ENCODE measurements around the gene FAM156A. TPM values are rescaled to one million over a fixed set of nuclear protein-coding genes. Genes with fewer than 3 reads are reported as not detected.
"Not testable (repeated sequence)": the region's sequence is repeated elsewhere in the genome, so short reads cannot be mapped to it uniquely, and the experiment has no call there.

FAM156A gene
- total RNA-seq (2014; rRNA removed; shearing (Covaris generic)) = 9.0 and 17.0 TPM in 2 replicates

- not testable (repeated sequence) for DNase-seq (ENCODE audit: low read depth)
Measured at GRCh38 chrX:52958113-52958959, at the start of gene FAM156A. Gene FAM156A (minus strand): TSS chrX:52958518. CDS start chrX:52948588, 9,930 bp downstream.

DNA sequence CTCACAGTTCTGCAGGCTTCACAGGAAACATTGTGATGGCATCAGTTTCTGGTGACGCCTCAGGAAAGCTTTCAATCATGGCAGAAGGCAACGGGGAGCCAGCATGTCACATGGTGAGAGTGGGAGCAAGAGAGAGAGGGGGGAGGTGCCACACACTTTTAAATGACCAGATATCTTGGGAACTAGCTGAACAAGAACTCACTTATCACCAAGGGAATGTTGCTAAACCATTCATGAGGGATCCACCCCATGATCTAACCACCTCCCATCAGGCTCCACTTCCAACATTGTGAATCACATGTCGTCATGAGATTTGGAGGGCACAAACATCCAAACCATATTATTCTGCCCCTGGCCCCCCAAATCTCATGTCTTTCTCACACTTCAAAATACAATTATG is 47.0 kb upstream of the FAM156A start:
- DNase-seq (ENCODE audit: low read depth) = no peak

- no peak for DNase-seq (ENCODE audit: low read depth)
Measured at GRCh38 chrX:53004811-53005210, 46.5 kb upstream of the FAM156A start.

DNA sequence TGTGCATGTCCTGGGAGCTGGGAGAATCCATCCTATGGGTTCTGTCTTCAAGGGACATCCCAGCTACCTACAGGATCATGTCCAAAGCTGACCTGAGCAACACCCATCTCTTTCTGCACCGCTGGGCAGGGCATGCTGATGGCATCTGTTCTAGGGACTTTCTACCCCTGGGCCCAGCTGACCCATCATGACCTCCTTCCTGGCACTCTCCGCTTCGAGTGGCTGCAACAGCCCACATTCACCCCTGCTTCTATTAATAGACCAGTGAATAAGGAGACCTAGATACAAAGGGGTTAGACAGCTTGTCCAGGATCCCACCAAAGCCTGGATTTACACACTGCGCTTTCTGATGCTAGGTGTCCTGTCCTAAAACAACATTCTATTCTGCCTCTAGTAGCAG is 45.7 kb upstream of the FAM156A start:
- no peak for DNase-seq (ENCODE audit: low read depth)

- DNase-seq (ENCODE audit: low read depth) = no peak
Measured at GRCh38 chrX:53003111-53003510, 44.8 kb upstream of the FAM156A start.

GRCh38 chrX:53001958-53002357 is 43.6 kb upstream of the FAM156A start:
- no peak for DNase-seq (ENCODE audit: low read depth)

- DNase-seq (ENCODE audit: low read depth) = no peak
Measured at GRCh38 chrX:53000447-53001135, 42.3 kb upstream of the FAM156A start.

GRCh38 chrX:52995987-52996331 is 37.6 kb upstream of the FAM156A start:
- DNase-seq (ENCODE audit: low read depth) = no peak

GRCh38 chrX:52995135-52995986 is 37.0 kb upstream of the FAM156A start:
- DNase-seq (ENCODE audit: low read depth) = peak; percentile 97

DNA sequence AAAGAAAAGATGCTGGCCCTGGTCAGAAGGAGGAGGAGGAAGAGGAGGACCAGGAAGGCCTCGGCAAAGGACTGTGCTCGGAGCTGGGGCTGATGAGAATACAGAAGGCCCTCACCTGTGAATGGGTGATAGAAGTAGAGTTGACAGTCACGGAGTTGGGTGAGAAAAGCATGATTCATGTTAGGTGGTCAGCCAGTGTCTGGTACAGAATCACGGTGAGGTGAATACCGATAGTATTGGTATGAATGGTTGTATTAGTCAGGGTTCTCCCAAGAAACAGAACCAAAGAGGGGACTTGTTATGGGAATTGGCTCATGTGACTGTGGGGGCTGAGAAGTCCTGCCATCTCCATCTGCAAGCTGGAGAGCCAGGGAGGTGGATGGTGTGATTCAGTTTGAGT is 32.5 kb upstream of the FAM156A start:
- no peak for DNase-seq (ENCODE audit: low read depth)

- DNase-seq (ENCODE audit: low read depth) = peak; percentile 62
Measured at GRCh38 chrX:52990011-52990631, 31.8 kb upstream of the FAM156A start.

GRCh38 chrX:52988985-52989917 is 30.9 kb upstream of the FAM156A start:
- DNase-seq (ENCODE audit: low read depth) = no peak

DNA sequence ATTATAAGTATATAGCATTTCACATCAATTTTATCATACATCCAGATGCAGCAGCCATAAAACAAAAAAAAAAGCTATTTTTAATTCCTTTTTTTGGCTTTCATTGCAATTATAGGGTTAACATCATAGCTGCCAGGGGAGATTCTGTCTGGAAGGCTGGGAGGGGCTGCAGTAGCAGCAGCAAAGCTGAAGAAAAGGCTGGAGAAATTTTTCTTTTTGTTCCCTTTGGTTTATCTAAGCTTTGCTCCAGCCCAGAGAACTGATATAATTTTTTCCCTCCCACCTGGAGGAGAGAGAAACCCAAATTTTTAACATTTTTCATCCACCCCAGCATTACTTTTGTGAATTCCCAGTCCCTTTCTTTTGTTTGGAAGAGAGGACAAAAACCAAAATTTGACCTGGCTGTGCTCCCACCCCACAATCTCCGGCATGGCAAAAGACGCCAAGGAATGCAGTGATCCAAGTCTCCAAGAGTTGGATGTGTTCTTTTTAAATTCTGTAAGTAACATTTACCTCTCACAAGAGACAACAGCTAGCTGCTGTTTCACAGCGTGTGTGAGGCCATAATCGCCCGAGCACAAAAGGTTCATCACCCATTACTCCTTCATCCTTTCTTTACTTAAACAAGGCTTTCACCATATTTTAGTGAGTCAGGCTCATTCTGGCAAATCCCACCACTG is 25.1 kb upstream of the FAM156A start:
- DNase-seq (ENCODE audit: low read depth) = no peak

- DNase-seq (ENCODE audit: low read depth) = no peak
Measured at GRCh38 chrX:52979993-52980392, 21.7 kb upstream of the FAM156A start.

DNA sequence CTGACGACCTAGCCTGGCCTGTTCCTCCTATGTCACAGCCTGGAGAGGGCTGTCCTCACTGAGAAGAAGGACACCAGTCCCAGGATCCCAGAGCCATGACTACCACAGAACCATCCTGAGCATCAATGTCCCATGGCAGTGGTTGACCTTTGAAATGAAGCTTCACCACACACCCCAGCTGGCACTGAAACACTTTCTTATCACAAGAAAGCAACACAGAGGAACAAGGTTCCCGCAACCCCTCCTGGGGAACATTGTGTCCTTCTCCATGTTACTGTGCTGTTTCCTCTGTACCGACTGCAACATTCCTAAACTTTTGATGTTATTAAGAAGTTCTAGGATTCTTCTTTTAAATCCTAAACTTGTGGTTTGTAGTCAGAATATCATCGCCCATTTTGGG is 21.2 kb upstream of the FAM156A start:
- no peak for DNase-seq (ENCODE audit: low read depth)

GRCh38 chrX:52977953-52978352 is 19.6 kb upstream of the FAM156A start:
- peak; percentile 6 for DNase-seq (ENCODE audit: low read depth)

DNA sequence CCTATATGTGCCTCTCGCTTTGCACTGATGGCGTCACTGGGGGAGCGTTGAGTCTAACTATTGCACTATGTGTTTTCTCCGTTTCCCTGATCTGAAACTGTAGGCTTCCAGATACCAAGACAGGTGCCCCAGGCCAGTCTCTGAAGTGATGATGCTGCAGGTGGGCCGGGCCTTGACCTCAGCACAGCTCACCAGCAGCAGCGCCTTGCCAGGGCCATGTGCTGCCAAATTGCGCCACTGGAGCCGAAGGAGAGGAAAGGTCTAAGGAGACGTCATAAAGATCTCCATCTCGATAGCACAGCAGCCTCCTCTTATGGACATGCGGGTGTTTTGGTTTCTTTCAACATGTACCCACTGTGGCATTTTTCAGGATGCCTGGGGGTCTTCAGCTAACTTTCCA is 17.3 kb upstream of the FAM156A start:
- not testable (repeated sequence) for DNase-seq (ENCODE audit: low read depth)

DNA sequence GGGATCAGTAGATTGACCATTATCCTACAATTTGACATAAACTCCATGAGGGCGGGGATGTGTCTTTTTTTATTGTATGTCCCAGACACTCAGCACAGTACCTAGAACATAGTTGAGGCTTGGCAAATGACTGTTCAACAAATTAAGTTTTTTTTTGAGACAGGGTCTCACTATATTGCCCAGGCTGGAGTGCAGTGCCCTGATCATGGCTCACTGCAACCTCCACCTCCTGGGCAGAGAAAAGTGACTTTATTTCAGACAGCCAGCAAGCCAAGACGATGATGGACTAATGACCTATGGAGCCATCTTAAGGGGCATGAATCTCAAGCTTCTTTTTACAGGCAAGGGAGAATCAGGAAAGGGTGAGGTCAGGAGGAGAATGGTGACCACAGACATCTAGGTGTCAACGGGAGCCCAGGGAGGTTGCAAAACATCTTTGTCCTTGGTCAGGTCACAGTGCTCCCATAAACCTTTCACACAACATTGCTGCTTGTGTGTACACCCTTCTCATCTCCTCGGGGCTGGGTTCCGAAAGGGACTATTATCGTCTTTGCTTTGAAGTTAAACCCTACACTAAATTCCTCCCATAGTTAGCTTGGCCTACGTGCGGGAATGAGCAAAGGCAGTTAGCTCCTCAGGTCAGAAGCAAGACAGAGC is 16.1 kb upstream of the FAM156A start:
- DNase-seq (ENCODE audit: low read depth) = not testable (repeated sequence)

DNA sequence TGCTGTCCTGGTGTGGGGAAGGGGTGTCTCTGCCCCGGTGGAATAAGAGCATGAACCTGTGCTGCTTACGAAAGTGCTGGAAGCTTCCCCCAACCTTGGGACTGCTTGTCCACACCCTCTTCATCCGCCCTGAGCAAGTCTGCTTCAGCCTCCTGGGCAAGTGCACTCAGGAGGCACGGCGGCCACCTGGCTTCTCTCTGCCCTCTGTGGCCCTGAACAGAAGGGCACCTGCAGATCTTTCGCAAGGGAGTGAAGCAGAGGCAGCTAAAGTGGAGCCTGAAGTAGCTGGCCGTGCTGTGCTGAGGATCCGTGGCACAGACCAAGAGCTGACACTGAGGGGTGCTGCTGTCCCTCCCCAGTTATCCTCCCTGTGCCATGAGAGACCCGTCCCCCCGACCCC is 9.6 kb upstream of the FAM156A start:
- DNase-seq (ENCODE audit: low read depth) = not testable (repeated sequence)

All from RPMI7951 (cell line).